ENCODE results near the gene MACROH2A1. TPM values are rescaled to one million over a fixed set of nuclear protein-coding genes. Genes with fewer than 3 reads are reported as not detected.
A peak's percentile ranks its signal among the peaks of the same experiment; 100 is the strongest.
"Not testable (repeated sequence)": the region's sequence is repeated elsewhere in the genome, so short reads cannot be mapped to it uniquely, and the experiment has no call there.

Gene MACROH2A1
- total RNA-seq, 1 donor from 2014 or later: 104 TPM

GRCh38 chr5:135365281-135365680, 33.8 kb downstream of the MACROH2A1 start:
- ATAC-seq: peak; percentile 48
- intact Hi-C loops (cut with DNase I): no loop called here
- DNase-seq (ENCODE audit: missing footprints): no peak

DNA sequence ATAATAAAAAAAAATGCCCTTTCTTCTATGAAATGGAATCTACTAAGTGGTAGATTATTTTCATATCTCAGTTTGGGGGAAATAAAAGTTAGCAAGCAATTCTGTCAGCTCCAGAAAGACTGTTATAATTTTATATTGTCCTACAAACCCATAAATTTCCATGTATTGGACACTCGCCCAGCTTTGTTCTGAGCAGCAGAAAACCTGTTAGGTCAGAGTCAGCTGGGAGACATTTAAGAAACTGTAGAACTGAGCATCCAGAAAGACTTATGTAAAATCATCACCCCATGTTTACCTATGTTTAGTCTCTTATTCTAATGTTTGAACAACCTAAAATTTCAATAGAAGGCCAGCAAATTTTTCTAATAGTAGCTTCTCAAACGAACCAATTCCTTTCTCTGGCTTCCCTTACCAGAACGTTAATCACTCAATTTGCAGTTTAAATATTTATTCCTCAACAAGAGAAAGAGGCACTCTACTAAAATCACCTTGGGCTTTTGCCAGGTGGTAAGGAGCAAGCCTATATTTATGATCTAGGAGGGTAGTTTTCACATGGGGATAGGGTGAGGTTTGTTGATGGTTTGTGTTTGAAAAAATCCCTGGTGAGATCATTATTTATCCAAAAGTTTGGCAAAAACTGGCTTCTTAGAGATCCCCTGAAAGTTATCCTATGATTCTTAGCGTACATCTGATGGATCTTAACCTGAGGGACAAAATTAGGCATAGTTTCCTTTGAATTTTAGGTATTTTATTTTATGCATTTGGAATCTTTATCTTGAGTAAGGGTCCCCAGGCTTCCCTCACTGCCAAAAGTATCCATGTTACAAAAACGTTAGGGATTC, 34.4 kb downstream of the MACROH2A1 start:
- intact Hi-C loops (cut with DNase I): no loop called here
- DNase-seq (ENCODE audit: missing footprints) (no peak), ATAC-seq (no peak)

DNA sequence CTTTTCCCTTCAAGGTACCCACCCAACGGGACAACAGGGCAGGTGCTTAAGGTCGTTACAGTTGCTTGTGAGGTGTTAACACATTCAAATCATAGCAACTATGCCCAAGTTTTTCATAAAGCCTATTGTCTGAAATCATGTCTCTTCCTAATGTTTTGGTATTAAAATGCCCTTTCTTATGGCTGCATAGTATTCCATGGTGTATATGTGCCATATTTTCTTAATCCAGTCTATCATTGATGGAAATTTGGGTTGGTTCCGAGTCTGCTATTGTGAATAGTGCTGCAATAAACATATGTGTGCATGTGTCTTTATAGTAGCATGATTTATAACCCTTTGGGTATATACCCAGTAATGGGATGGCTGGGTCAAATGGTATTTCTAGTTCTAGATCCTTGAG, 35.7 kb downstream of the MACROH2A1 start:
- intact Hi-C loops (cut with DNase I); ATAC-seq; DNase-seq (ENCODE audit: missing footprints): not testable (repeated sequence)

- DNase-seq (ENCODE audit: missing footprints) (no peak), ATAC-seq (no peak)
- intact Hi-C loops (cut with DNase I): no loop called here
Observed at GRCh38 chr5:135362102-135362501, 36.9 kb downstream of the MACROH2A1 start.

DNA sequence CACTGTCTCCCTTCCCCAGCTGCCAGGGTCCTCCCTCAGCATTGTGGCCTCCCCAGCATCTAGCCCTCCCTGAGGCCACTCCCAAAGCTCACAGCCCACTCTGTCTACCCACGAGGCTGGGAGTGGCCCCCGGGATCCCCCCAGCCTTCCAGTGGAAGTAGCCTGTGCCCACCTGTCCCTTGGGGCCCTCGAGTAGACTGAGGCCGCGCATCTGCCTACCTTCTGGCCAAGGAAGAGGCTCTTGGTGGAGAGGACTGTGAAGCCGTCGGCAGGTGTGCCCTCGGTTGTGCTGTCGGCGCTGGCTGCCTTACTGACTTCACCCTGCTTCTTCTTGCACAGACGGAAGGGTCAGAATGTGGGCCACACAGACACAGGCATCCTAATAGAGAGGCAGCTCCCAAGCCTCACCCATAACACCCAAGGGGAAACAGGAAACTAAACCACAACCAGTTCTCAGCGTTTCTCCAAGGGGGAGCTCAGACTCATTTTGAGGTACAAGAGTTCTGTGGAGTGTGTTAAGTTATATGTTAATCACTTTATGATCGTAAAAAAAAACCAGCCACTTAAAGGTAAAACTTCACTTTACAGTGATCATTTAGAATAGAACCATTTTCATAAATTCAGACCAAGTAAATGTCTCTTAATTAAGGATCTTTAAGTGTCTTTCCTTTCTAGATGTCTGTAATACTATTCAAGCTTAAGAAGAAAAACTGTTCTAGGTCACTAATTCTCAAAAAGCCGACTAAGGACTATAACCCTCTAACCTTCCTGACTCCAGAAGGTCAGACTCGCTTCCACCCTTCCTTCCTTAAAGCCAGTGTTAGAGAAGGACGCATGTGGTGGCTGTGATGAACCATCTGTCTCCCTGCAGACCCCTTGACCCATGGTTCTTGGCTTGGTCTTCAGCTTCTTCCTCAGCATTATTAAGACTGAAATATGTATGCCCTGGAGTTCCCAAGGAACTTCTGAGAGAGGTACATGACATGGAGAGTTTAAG, 38.5 kb downstream of the MACROH2A1 start:
- intact Hi-C loops (cut with DNase I): no loop called here
- DNase-seq (ENCODE audit: missing footprints) (no peak), ATAC-seq (no peak)

DNA sequence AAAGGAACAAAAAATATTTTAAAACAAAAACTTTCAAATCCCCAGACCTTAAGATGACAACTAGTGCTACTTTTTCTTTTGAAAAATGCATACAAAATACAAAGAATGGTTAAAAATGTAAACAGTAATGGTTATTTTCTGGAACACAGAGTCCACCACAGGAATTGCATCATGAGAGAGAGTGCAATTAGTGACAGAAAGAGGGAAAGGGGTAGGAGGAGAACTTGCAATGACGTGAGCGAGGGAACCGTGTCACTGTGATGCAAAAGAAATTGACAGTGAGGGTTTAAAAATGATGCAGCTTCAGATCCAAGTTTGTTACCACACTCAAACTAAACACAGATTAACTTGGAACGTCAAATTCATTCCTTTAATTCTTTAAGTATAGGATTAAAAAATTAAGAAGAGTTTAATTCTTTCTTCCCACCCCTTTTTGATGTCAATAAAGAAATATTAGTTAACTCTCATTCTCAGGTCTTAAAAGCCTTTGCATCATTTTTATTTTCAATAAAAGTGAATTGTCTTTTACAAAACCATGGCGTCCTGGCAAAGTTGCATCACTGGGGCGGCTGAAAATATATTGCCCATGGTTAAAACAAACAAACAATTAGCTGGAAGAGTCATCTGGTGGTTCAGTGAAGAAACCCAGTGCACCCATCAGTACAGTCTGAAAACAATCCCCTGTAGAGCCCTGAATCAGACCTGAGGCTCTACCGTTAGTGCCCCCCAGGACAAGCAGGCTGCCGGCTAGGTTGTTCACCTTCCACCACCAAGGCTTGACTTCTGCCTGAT, 39.5 kb downstream of the MACROH2A1 start:
- no peak for ATAC-seq
- intact Hi-C loops (cut with DNase I): loop anchor here (5.0 kb wide), 1 partner anchor 68 kb away; no protein-coding TSS in a partner anchor

GRCh38 chr5:135357685-135358084, 41.3 kb downstream of the MACROH2A1 start:
- ATAC-seq: no peak
- intact Hi-C loops (cut with DNase I): loop anchor here (2.0 to 5.0 kb wide), 2 partner anchors 41 to 70 kb away; partner anchors contain the start of gene MACROH2A1
- no peak for DNase-seq (ENCODE audit: missing footprints)

More for the DNA sequence above, 39.5 kb downstream of the MACROH2A1 start:
- DNase-seq (ENCODE audit: missing footprints): no peak

- intact Hi-C loops (cut with DNase I): loop anchor here (2.0 to 5.0 kb wide), 2 partner anchors 42 to 71 kb away; partner anchors contain the start of gene MACROH2A1
- peak; percentile 94 for ATAC-seq
Observed at GRCh38 chr5:135356522-135357318, 42.3 kb downstream of the MACROH2A1 start.

DNA sequence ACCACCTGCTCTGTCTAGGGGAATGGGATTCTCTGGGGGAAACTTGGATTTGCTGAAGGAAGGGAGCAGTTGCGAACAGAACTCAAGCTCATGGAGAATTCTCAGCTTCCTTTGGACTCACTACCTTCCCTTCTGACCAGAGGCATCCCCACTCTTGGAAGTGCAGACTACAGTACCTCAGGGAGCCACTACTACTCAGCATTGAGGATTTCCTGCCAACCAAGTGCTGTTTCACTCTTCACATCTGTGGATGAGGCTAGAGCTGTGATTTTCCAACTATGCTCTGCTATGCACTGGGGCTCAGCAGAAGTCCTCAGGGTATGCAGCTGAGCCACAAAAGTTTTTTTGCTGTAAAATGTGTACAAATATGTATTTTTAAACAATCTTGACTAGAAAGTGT, 43.9 kb downstream of the MACROH2A1 start:
- peak; percentile 30 for ATAC-seq
- intact Hi-C loops (cut with DNase I): loop anchor here (5.0 kb wide), 1 partner anchor 72 kb away; no protein-coding TSS in a partner anchor
- no peak for DNase-seq (ENCODE audit: missing footprints)

More at GRCh38 chr5:135356522-135357318, 42.3 kb downstream of the MACROH2A1 start:
- peak; percentile 88 for DNase-seq (ENCODE audit: missing footprints)

DNA sequence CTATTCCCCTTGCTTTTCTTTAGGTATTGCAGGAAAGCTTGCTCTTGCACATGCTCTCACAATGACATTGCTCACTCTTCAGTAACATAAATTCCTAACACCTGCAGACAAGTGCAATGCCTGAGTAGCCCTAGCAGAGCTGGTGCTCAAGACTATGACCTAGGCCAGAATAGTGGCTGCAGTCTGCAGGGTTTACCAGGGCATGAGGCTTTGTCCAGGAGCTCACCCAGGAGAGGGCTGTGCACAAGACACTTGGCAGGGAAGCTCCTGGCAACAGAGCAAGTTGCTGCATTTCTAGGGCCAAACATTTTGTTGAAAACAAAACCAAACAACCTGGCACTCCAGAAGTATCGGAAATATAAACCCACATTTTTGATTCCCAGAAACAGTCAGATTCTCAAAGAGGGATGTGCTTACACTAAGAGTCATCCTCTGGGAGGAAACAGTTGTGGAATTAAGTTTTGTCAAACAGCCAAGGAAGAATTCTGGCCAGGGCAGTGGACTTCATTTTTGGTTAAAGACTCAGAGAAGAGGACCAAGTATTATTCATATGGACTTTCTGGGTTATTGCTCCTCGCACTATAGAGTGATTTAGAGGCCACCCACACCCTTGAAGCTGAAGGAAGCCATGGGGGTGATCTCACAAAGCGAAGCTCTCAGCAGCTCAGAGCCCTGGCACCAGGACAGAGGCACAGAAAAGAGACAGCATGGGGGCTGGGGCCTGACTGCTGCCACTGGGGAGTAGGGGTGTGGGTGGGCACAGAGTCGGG, 44.9 kb downstream of the MACROH2A1 start:
- DNase-seq (ENCODE audit: missing footprints) (no peak), ATAC-seq (no peak)

GRCh38 chr5:135350536-135350935, 48.5 kb downstream of the MACROH2A1 start:
- DNase-seq (ENCODE audit: missing footprints) (no peak), ATAC-seq (peak; percentile 40)
- intact Hi-C loops (cut with DNase I): no loop called here

More for the DNA sequence above, 44.9 kb downstream of the MACROH2A1 start:
- intact Hi-C loops (cut with DNase I): no loop called here

DNA sequence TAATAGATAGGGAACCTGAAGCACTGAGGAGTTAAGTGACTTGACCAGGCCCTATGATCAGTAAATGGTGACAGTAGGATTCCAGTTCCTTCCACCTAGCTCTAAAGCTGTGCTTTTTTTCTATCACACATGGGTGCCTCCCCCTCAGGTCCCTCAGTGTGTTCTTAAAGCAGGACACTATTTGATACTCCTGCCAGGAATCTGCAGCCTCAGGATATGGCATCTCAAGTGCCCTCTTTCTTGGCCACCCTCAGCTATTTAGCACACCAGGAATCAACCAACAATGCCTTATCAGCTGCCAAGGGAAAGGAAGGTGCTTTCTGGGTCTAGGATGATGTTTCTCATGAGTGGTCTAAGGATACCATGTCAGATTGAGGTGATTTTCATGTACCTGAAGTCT, 49.1 kb downstream of the MACROH2A1 start:
- DNase-seq (ENCODE audit: missing footprints) (no peak), ATAC-seq (no peak)
- intact Hi-C loops (cut with DNase I): no loop called here

DNA sequence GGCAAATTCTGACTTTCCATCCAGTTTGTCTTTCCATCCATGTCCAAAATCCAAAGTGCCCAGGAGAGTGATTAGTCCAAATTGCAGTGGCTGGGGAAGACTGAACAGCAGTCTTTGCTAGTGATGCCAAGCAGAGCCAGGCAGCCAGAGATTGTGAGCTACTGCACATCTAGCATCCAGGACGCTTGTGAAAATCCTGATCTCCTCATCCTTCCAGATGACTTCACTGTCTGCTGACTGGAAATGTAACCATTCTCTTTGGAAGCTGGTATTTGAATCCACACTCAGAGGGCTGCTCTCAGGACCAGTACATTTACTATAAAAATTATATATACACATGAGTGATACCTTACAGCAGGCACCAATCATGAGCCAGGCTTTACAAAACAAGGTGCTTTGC, 49.6 kb downstream of the MACROH2A1 start:
- intact Hi-C loops (cut with DNase I): no loop called here
- no peak for DNase-seq (ENCODE audit: missing footprints)

GRCh38 chr5:135348918-135349317, 50.1 kb downstream of the MACROH2A1 start:
- no peak for DNase-seq (ENCODE audit: missing footprints)
- intact Hi-C loops (cut with DNase I): no loop called here
- no peak for ATAC-seq

More for the DNA sequence above, 49.6 kb downstream of the MACROH2A1 start:
- no peak for ATAC-seq

DNA sequence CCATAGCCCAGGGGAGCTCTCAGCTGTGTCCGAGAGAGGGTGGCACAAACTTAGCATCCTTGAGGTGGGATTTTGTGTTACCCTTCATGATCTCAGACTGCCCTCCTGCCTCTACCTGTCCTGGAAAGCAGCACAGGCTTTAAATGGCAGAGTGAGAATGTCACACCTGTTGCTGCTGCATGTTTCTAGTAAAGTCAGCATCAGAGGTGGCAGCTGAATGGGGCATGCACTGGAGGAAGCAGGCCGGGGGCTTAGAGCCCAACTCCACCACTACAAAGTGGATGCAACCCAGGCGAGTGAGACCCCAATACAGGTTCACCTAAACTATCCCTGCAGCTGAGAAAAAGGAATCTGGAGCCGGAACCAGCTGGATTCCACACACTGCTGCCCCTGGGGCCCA, 51.6 kb downstream of the MACROH2A1 start:
- ATAC-seq: no peak
- DNase-seq (ENCODE audit: missing footprints): no peak
- intact Hi-C loops (cut with DNase I): no loop called here

- DNase-seq (ENCODE audit: missing footprints): no peak
- intact Hi-C loops (cut with DNase I): no loop called here
- ATAC-seq: no peak
Observed at GRCh38 chr5:135345956-135346731, 52.9 kb downstream of the MACROH2A1 start.
